SHP77 treated with DMSO at 0.1 percent for 48 hours (cell line): Measurements from ENCODE around the gene ARHGAP28.

Source experiments
- DNase-seq: peaks from one replicate; lab custom pipeline; 2025; lab: John Stamatoyannopoulos, UW

Gene ARHGAP28

DNA sequence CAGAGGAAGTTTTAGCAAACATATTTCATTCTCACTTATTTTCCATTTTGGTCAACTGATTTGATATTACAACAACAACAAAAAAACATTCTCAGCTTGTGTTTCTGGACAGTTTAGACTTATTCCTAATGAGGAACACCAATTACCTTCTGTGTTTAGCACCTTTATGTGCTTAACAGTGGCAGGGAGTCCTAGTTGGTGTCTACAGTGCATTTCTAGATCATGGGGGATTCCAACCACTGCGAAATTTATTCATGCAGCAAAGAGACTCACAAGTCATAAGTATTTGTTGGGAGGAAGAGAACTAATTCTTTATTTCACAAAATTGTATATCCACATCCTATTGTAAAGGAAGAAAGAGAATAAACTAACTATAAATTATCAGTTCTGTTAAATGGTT, 4.2 kb downstream of the ARHGAP28 start:
- no peak for DNase-seq

DNA sequence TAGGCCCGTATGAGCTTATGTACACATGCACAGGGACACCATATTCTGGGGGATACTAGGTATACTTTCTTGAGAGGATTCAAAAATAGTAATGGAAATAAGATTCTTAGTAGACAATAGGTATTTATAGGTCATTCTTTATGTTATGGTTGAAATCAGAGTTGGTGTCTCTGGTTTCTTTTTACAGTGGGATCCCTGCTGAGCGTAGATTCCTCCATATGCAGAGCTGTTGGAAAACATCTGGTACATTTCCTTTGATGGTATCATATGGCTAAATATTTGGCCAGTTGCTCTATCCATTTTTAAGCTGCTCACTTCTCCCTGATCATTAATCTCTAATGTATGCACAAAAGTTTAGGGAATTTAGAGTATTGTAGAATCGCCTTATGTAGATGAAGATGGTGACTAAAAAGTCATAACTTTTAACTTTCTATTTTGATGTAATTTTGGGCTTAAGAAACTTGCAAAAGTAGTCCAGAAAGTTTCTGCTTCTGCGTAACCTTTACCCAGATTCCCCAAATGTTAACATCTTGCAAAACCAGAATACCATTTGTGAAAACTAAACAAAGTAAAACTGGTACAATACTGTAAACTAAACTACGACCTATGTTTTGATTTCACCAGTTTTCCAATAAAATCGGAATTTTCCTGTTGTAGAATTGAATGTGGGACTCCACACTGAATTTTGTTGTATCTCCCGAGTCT, 5.4 kb downstream of the ARHGAP28 start:
- DNase-seq: no peak

DNA sequence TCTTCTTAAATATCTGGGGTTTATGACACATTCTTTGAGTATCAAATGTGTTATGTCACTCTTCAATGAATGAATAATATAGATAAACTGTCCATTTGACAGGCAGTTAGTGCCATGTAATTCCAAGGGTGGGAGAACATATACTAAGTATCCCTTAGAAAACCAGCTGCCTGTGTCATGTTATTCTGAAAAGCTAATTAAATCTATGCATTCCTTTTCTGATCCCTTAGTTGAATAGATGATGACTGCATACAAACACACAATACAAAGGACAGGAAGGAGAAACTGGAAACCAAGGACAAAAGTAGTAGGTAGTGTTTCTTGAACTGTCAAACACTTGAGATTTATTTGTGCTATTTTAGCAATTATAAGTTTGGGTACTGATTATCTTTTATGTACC, 8.3 kb downstream of the ARHGAP28 start:
- DNase-seq: no peak

DNA sequence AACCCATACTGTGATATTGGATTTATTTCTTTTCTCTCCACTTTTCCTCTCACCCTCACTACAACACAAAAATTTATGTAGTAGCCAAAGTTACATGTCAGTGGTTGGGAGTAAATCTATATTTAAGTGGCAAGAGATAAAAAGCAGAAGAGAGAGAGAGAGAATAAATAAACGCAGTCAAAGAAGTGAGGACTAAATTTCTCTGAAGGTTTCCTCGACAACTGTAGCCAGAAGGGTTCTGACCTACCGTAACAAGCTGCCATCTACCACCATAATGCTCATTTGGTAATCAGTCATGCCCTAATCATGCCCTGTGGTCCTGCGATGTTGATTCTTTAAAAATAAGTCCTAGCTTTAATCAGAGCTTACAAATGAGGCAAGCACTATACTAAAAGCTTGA, 9.1 kb downstream of the ARHGAP28 start:
- no peak for DNase-seq

DNA sequence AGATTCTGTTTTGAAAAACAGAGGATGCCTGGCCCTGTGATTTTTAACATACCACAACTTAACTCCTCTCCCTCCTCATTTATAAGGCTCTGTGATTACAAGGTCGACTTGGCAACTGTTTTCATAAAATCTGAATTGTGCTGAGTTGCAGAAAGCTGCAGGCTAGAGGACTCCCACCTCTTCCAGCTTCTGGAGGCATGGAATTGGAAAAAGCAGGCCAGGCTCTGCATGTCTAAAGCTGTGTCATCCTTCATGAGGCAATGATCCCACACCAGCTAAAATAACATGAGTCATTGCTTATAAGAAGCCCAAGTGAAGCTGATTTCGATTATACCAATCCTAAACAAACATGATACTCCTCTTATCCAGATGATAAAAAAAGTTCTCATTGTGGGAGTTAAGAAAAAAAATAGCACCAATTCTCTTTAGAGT, 11.7 kb downstream of the ARHGAP28 start:
- DNase-seq: no peak

DNA sequence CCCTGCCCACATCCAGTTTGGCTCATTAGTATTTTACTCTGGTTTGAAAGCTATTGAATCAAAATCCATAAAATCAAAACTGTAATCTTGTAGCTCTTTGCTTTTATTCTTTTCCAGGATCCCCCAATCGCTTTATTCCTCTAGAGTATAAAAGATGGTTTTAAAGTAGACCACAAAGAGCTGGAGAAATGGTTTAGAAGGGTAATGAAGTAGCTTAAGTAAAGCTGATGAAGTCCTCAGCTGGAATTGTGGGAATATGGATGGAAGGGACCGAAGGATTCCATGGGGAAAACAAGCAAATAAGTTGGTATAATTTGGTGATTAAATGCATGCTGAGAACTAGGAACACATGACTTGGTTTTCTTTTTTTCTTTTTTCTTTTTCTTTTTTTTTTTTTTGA, 12.3 kb downstream of the ARHGAP28 start:
- DNase-seq: no peak

DNA sequence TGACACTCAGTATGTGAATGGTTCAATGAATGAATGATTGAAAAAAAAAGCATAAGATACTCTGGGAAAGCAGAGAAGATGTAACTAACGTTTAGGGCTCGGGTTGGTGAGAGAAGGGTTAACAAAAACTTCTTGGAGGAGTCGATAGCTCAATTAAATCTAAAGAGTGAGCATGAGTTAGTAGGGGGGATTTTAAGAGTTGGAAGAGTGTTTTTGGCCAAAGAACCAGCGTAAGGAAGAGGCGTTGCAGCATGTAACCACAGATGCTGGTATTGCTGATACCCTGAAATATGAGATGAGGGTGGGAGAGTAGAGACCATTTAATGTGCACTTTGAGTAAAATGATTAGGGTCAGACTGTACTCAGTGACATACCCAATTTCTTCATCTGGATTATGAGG, 14.5 kb downstream of the ARHGAP28 start:
- DNase-seq: no peak

DNA sequence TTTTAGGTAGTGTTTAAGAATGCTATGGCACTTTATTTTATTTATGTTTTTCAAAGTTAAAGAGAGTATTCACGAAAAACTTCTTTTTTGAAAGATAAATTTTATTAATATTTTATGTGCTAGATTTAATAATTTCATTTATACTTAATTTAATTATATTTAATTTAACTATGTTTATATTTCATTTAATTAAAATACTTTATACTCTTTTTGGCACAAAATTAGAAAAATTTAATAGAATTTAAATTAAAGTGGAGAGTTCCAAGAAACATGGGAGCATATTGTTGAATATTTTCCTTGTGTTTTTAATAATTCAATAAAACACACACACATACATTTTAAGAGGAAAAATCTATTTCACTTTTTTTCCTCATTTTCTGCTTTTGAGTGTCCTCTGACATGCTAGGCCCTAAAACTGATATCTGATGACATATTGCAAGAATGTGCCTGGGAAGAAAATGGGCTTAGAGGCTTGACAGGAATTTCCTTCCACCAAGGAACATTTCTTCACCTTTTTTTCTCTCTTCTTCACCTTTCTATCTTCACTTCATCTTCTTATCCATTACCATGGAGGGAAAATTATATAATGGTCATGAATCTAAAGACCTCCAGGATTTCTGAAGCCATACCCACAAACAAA, 15.4 kb downstream of the ARHGAP28 start:
- DNase-seq: no peak

DNA sequence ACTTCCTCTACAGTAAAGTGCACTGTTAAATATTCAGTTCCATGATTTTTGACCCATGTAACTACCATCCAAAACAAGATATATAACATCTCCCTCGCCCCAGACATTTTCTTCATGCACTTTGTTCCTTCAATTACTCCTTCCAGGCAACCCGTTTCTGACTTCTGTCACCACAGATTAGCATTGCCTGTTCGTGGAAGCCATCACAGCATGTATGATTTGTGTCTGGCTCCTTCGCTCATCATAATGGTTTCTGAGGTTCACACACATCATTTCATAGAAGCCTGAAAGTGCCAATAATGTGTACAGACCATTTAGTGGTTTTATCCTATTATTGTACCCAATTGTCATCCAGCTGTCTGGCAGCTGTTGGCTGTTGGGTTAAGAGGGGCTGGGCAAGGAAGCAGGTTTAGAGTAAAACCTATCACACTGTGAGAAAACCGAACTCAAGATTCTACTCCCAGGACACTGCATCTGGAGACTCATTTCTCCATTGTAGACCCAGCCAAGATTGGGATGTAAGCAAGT, 16.1 kb downstream of the ARHGAP28 start:
- DNase-seq: no peak

DNA sequence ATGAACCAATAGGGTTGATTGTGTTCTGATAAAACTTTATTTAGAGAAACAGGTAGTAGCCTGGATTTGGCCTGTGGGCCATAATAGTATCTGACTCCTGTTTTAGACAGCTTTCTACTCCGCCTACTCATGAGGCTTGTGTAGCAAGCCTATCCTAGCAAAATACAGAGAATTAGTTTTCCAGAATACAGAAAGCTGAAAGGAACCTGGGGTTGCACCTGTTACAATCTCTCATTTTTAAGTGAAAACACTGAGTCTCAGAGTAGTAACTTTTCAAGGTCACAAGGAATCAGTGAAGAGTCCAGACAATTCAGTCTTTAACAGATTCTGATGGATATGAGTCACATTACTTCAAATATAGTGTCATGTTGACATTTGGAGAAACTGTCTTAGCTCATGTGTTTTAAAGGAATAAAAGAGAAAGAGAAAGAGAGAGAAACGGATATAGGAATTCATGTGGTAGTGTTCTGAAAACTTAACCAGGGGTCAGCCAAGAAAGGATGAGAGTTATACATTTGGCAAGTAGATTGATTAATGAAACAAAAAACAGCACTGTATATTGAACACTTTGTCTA, 17.0 kb downstream of the ARHGAP28 start:
- no peak for DNase-seq

DNA sequence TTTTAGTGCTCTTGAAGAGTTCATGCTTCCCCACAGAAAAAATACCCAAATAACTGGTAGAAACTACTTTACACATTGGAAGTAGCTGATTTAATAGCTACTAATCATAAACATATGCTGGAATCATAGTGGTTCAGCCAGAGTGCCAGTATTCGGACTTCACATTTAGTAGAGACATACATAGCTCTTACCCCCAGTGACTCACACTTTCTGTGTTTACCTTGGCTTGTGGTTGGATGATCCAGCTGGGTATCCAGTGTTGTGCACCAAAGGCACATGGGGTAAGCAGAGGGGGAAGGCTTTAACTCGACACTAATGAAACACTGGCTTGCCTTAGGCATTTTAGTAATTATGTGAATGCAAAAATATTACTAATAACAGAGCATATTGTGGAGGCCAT, 18.1 kb downstream of the ARHGAP28 start:
- DNase-seq: peak; percentile 36

DNA sequence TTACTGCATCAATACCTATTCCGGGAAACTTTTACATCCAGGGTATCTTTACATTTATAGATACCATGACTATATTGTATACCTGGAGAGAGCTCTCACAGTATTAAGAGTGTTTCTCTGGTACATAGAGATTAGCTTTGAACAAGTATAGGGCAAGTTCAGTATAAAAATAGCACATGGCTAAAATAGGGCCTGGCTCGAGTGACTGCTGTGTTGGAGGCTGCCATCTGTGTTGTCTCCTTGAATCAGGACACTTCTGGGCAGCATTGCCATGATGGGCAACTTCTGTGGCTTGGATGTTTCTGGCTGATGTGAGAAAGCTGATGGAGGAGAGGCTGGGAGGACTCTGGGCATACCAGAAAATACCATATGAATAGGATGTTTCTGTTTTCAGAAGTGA, 18.7 kb downstream of the ARHGAP28 start:
- no peak for DNase-seq

DNA sequence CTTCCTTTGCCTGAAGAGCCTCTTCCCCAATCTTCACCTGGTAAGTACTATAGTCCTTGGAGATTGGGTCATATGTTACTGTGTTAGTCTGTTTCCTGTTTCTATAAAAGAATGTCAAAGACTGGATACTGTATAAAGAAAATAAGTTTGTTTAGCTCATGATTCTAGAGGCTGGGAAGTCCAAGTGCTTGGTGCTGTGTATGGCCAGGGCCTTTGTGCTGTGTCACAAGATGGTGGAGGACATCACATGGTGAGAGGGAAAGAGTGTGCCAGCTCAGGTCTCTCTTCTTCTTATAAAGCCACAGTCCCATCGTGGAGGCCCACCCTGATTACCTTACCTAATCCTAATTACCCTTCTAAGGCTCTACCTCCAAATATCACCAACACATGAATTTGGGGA, 20.9 kb downstream of the ARHGAP28 start:
- no peak for DNase-seq

DNA sequence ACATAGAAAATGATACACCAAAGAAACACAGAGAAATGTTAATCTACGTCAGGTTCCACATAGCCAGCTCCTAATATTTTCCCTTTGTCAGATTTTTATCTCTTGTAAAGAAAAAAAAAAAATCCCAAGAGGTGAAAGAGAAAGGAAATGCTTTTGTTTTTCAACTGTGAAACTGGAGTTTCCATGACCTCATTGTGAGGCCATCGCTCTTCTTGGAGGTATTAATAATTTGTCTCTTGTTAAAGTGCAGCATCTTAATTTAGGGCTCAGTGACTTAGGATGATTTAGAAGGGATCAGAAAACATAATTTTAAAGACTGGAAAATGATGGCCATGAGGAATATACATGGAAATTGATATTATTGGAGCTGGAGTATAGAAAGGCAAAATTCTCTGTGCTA, 21.7 kb downstream of the ARHGAP28 start:
- DNase-seq: no peak

DNA sequence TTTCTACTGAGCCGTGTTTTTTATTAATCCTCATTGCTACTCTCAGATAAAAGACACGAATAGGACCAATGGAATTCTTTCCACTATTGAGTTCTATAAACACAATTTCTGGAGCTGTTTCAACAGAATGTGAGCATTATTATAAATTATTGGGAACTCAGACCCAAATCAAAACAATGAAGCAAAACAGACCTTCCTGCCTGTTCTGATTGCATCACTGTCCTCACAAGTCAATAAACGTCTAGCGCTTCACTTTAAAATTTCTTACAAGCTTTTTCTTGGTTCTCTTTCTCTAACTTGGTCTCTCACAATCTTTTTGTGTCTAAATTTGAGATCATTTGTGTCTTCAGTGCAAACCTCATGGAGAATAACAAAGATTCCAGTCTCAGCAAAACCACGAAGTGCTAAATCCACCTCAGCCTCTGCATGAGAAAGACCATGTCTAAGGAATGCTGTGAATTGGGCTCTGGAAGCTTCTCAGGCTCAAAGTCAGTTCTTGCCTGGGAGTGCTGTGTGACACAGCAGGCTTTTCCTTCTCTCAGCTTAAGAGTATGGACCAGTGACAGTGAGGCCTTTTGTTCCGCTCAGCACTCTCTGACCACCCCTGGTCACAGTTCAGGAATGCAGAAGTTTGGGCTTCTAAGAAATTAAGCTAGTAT, 22.8 kb downstream of the ARHGAP28 start:
- no peak for DNase-seq

DNA sequence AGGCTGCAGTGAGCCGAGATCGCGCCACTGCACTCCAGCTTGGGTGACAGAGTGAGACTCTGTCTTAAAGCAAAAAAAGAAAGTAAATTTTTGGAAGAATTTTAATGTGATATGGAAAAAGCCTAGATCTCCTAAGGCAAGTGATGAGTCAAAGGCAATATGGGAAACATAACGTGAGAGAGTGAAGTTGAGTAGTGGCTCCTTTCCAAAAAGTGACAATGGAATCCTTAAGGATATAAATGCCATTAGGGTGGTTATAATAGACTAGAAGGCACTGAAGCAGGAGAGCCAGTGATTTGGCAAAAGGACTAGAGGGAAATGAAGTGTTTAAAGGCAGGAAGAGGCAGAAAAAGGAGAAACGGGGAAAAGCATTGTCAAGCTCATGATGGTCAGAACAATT, 25.6 kb downstream of the ARHGAP28 start:
- DNase-seq: no peak

DNA sequence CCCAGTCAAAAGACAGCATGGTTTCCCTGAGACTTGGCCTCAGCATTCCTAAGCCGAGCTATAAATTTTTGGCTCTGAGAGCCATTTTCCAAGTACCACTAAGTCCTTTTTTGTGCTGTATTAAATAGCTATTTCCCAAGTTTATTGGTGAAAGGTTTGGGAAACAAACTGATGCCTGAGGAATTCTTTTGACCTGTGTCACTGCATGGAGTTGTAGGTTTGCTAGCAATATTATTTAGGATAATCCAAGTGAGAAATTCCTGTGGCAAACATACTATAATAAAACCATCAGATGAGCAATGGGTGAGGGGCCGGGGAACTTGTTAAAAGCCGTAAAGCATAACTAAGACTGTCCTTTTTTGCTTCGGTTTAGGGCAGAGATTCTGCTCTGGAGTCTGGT, 28.4 kb downstream of the ARHGAP28 start:
- no peak for DNase-seq

DNA sequence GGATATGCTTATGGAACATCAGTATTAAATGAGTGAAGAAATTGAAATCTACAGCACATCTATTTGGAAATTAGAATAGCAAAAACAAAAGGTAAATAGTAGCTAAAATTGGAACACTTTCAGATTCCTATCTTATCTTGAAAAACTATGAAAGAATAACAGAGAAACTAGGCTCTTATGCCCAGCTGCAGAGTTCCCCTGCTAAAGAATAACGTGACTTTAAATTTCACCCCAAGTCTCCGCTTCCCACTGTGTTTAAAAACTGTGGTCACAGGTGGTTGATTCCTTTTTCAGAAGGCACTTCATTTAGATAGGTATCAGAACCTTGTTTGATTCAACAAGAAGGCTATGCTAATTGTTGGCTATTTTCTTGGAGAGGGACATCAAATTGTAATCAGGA, 30.1 kb downstream of the ARHGAP28 start:
- DNase-seq: no peak

DNA sequence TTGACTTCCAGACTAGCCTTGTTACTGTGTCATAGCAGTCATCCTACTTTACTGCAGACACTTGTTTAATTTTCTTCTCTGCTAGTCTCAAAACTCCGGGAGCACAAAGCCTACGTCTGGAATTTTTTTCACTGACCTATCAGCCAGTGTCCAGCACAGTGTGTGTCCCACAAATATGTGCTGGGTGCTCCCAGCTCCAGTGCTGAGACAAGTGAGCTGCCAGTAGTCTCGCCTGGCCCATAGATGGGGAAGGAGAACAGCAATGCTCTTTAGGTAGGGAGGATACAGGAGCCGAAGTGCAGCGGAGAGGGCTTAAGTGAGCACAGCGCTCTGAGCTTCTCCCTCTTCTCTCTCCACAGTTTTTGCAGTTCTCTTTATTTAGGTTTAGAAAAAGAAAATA, 34.0 kb downstream of the ARHGAP28 start:
- DNase-seq: no peak

DNA sequence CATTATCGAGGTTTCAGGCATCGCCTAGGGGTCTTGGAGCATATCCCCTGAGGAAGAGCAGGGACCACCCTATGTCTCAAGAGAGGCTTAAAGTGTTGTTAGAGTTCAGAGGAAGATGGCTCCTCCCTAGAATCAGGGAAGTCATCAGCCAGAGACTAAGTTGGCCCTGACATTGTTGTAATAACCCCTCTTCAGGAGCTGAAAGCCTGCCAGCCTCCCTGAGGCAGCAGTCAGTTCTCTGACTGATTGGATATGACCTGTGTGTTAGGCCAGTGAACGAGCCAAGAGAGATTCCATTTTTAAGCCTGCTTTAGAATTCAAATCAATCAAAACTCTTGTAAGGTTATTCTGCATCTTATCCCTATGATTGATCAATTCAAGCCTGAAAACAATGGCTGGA, 34.9 kb downstream of the ARHGAP28 start:
- no peak for DNase-seq

DNA sequence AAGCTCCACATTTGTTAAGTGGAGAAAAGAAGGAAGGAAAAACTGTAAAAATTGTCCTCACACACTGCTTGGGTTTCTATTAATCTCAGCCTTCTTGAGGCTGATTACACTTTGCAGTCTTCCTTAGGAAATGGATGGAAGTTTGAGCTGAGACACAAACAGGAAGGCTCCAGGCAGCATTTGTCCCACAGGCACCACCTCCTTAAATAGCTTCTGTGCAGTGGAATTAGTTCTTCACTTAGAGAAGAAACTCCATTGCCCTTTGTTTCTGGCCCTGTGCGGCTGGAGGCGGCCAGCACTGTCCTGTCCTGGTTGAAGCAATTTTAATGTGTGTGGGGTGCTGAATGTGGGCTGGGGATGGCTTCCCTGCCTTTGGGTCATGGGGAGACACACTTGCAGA, 44.3 kb downstream of the ARHGAP28 start:
- no peak for DNase-seq

DNA sequence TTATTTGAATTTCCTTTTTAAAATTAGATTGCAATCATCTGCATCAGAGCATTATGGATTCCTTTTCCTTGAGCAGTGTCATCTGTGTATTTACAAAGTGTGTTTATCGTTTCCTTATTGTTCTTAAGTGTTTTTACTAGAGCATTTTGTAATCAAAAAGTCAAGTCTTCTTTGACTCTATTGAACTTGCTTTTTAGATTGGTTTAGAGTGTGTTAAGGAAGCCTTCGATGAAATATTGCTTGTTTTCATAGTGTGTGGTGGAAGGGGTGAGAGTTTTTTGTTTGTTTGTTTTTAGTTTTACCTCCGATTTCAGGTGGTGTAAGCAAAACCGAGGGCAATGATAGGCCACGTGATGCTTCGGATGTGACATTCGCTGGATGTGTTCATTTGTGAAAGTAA, 45.7 kb downstream of the ARHGAP28 start:
- DNase-seq: no peak

DNA sequence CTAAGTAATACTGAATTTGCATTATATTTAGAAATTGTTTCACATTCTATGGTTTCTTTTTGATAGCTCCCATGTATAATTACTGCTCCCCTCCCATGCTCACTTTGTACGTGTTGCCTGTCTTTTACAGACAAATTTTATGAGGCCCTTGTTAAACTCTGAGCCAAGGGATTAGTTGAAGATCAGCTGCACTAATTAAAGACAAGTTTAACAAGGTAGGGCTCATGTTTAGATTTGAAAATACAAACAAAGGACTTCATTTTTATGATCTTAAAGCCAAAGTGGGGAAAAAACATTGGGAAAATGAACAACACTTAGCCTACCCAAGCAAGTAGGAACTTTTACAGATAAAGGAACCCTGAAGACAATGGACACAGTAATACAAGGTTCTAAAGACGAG, 46.2 kb downstream of the ARHGAP28 start:
- DNase-seq: no peak
